ENCODE measurements around the gene SSH2. TPM values are rescaled to one million over a fixed set of nuclear protein-coding genes. Genes with fewer than 3 reads are reported as not detected.

SSH2 gene
- total and polyA plus RNA-seq, 8 donors, result 8.4 to 19.1 (median 10.3) TPM

DNA sequence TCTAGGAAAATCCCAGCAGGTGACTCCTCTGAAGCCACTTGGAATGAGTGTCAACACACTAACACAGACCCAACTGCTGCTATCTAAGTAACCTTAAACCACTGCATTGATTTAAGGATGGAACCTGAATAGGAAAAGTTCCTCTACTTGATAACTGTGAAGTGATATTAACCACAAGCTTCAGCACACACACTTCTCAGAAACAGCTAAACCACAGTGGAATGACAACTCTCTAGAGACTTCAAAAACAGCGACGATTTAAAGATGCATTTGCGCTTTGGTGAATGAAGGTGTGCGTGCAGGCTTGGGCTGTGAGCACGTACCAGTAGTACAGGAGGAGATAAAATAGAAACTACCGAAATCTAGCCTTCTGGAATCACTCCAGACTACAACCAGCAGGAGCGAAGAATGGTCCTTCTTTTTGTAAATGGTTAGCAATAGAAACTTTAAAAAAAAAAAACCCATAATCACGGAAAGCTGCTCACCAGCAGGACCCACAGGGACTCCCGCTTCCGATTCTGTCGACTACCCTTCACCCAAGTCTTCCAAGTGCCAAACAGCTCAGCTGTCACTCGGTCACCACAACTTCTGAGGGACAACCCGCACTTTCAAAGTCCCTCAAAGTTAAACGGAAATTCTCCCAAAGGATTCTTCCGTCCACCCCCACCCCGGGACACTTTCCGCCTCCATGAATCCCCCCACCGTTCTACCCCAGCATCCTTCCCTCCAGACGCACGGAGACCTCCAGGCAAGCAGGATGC, 169.6 kb downstream of the SSH2 start:
- Histone ChIP-seq H3K27ac (peak overlapping the region in 2 of 4 donors; percentile 63 to 65), H3K36me3 (no peaks in the 10 kb centered on the region), H3K27me3 (no peaks in the 10 kb centered on the region), H3K4me3 (peak overlapping the region; percentile 23 to 66 (median 41)), H3K4me1 (no peaks in the 10 kb centered on the region), H3K9me3 (no peaks in the 10 kb centered on the region)
- FAIRE-seq (no peak), ATAC-seq (peak in 3 of 4 donors; percentile 5 to 20 (median 14)), DNase-seq (no peak)
- WGBS, 2 donors, result 45 to 52% methylated on average over 20 of the region's 20 CpGs
- TF ChIP-seq, protein P1, sequence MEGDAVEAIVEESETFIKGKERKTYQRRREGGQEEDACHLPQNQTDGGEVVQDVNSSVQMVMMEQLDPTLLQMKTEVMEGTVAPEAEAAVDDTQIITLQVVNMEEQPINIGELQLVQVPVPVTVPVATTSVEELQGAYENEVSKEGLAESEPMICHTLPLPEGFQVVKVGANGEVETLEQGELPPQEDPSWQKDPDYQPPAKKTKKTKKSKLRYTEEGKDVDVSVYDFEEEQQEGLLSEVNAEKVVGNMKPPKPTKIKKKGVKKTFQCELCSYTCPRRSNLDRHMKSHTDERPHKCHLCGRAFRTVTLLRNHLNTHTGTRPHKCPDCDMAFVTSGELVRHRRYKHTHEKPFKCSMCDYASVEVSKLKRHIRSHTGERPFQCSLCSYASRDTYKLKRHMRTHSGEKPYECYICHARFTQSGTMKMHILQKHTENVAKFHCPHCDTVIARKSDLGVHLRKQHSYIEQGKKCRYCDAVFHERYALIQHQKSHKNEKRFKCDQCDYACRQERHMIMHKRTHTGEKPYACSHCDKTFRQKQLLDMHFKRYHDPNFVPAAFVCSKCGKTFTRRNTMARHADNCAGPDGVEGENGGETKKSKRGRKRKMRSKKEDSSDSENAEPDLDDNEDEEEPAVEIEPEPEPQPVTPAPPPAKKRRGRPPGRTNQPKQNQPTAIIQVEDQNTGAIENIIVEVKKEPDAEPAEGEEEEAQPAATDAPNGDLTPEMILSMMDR (IDR thresholded peaks at IDR 0.05), result no peak
- intact Hi-C loops (cut with DNase I), result no loop called here

DNA sequence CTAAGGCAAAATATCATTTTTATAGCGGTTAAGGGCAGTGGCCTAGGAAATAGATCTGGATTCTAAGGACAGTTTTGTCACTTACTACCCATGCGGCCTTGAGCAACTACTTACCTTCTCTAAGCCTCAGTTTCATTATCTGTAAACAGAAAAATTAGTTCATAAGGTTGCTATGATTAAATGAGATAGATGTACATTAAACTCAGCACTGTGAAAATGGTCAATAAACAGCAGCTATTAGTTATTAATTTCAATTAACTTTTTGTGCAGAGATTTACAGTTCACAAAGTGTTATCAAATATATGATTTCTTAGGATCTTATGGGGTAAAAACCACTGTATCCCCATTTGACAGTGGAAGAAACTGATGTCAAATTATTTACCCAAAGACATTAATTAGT, 171.8 kb downstream of the SSH2 start:
- WGBS, 2 donors, result 83 to 96% methylated on average over 2 of the region's 2 CpGs
- intact Hi-C loops (cut with DNase I), result no loop called here
- no peaks in the 10 kb centered on the region for H3K27me3 ChIP-seq
- H3K27ac ChIP-seq, result no peak overlapping the region
- ATAC-seq (no peak), FAIRE-seq (no peak), DNase-seq (no peak)
- no peaks in the 10 kb centered on the region for H3K9me3 ChIP-seq
- no peak overlapping the region for H3K4me3 ChIP-seq
- H3K4me1 ChIP-seq, result no peaks in the 10 kb centered on the region
- H3K36me3 ChIP-seq, result no peaks in the 10 kb centered on the region
- TF ChIP-seq, protein P1 (IDR thresholded peaks at IDR 0.05), result no peak

DNA sequence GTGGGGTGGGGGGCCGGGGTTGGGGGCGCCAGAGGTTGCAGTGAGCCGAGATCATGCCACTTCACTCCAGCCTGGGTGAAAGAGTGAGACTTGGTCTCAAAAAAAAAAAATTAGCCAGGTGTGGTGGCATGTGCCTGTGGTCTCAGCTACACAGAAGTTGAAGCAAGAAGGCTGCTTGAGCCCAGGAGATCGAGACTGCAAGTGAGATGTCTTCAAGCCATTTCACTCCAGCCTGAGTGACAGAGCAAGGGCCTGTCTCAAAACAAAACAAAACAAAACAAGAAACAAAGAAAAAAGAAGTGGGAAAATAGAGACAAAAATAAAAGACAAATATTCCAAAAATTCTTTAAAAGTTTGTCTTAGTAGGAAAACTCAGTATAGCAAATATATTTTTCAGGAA, 172.2 kb downstream of the SSH2 start:
- DNase-seq, result no peak
- H3K4me3 ChIP-seq, result no peak overlapping the region

DNA sequence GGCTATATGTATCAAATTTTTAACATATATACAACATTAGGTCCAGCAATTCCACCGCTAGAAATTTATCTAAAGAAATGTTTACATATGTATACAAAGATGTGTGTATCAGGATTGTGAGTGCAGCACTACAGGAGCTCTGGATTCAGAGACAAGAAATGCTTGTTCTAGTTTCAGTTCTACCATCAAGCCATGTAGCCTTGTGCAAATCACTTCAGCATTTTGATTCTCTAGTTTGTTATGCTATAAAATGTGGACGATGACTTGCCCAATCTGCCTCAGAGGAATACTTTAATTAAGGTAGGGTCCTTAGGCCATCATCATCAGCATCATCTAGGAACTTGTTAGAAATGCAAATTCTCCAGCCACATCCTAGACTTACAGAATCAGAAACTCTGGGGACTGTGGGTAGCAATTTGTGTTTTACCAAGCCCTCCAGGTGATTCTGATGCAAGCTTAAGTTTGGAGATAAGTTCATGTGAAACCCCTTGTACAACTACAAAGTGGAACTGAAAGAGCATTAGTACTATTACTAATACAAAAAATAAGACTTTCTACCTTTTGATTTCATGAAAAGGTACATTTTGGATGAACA, 176.1 kb downstream of the SSH2 start:
- Histone ChIP-seq H3K27me3 (no peaks in the 10 kb centered on the region), H3K9me3 (no peaks in the 10 kb centered on the region), H3K36me3 (no peaks in the 10 kb centered on the region), H3K4me1 (no peaks in the 10 kb centered on the region), H3K27ac (no peak overlapping the region), H3K4me3 (no peak overlapping the region)
- ATAC-seq (no peak), FAIRE-seq (no peak), DNase-seq (no peak)
- 72 to 75% methylated on average over 2 of the region's 2 CpGs for WGBS, 2 donors
- intact Hi-C loops (cut with DNase I), result no loop called here
- TF ChIP-seq, protein P1 (IDR thresholded peaks at IDR 0.05), result no peak

More for the DNA sequence above, 172.2 kb downstream of the SSH2 start:
- WGBS, 2 donors, result 89 to 91% methylated on average over 4 of the region's 4 CpGs
- intact Hi-C loops (cut with DNase I), result no loop called here
- Histone ChIP-seq H3K27ac (no peak overlapping the region), H3K27me3 (no peaks in the 10 kb centered on the region), H3K36me3 (no peaks in the 10 kb centered on the region), H3K4me1 (no peaks in the 10 kb centered on the region), H3K9me3 (no peaks in the 10 kb centered on the region)
- FAIRE-seq, result no peak
- TF ChIP-seq, protein P1 (IDR thresholded peaks at IDR 0.05), result no peak
- ATAC-seq, result no peak

All from pancreas (tissue), 10 donors.